Measurements from ENCODE around the gene GPR180.

DNA sequence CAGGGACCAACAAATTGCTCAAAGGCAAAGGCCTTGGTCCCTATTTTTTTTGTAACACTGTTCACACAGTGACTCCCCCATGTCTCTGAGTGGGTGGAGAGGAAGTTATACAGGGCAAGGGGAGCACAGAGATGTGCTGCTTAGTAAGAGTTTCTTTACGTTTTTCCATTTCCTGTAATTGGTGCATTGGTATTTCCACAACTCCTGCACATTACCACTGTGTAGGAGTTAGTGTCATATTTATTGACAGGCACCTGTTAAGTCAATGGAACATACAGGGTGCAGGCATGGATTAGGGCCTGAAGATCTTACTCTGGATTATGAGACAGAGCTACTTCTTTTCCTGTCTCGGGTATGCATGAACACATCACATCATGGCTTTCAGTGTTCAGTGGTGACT lies 65.5 kb downstream of the GPR180 start:
- no peak for TF ChIP-seq EZH2phosphoT487 (IDR thresholded peaks at IDR 0.05; ENCODE audit: insufficient read depth, low read depth)
- TF ChIP-seq EZH2 (IDR thresholded peaks at IDR 0.05; ENCODE audit: insufficient read depth, poor library complexity, severe bottlenecking) = no peak

Measured in GM23248 (cell line).